ENCODE results near the gene PREP. TPM values are rescaled to one million over a fixed set of nuclear protein-coding genes. Genes with fewer than 3 reads are reported as not detected.
"Not testable (repeated sequence)": the region's sequence is repeated elsewhere in the genome, so short reads cannot be mapped to it uniquely, and the experiment has no call there.

The PREP gene
- total RNA-seq, 2 donors from 2014 or later, result 23.8 to 29.6 TPM

DNA sequence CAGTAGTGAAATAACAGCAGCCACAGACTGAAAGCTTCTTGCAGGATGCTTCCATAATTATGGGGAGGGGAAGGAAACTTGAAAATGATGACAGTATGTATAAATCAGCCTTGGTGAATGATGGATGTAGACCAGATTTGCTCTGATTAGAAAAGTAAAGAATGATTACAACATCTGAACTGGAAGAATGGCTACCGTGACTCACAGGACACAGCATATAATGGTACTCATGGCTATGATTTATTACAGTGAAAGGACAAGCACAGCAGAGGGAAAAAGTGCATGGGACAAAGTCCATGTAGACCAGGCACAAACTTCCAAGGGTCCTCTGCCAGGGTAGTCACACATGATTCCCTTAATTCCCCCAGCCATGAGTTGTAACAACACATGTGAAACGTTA is 152.3 kb downstream of the PREP start:
- DNase-seq, result no peak
- no peak for ATAC-seq
- intact Hi-C loops (cut with DNase I), result no loop called here

GRCh38 chr6:105243487-105243886 is 159.4 kb downstream of the PREP start:
- DNase-seq (no peak), ATAC-seq (no peak)
- intact Hi-C loops (cut with DNase I), result no loop called here

GRCh38 chr6:105235155-105235554 is 167.7 kb downstream of the PREP start:
- intact Hi-C loops (cut with DNase I), result no loop called here
- ATAC-seq (no peak), DNase-seq (no peak)

- intact Hi-C loops (cut with DNase I); ATAC-seq; DNase-seq: not testable (repeated sequence)
These were observed 171.1 kb downstream of the PREP start for GRCh38 chr6:105231771-105232170.

Other genes starting within 250 kb of the PREP start
- 10 to 100 TPM; 34.5 to 35.5 TPM for gene POPDC3, start 223.1 kb downstream of the PREP start, total RNA-seq

Data from left cardiac atrium (tissue), 4 donors.